Umbilical cord (tissue), 2 donors: ENCODE measurements around the gene LRRC32. TPM values are rescaled to one million over a fixed set of nuclear protein-coding genes. Genes with fewer than 3 reads are reported as not detected.
"Not testable (repeated sequence)": the region's sequence is repeated elsewhere in the genome, so short reads cannot be mapped to it uniquely, and the experiment has no call there.

Source experiments
- DNase-seq: peaks from one replicate; pipeline ENCODE4 v3.0.0-alpha.2; 2015; ENCODE audit warnings: low spot score
- total RNA-seq: library from RNA; depleted of rRNA; stranded (reverse); fragments of >200 nt; gene quantifications from one replicate; pipeline ENCODE4 v1.2.3, GENCODE V29; 2014; ENCODE audit warnings: low replicate concordance; ENCODE audit not compliant: insufficient read depth

The LRRC32 gene
- total RNA-seq, 1 donor from 2014 or later, result 47.2 TPM

DNA sequence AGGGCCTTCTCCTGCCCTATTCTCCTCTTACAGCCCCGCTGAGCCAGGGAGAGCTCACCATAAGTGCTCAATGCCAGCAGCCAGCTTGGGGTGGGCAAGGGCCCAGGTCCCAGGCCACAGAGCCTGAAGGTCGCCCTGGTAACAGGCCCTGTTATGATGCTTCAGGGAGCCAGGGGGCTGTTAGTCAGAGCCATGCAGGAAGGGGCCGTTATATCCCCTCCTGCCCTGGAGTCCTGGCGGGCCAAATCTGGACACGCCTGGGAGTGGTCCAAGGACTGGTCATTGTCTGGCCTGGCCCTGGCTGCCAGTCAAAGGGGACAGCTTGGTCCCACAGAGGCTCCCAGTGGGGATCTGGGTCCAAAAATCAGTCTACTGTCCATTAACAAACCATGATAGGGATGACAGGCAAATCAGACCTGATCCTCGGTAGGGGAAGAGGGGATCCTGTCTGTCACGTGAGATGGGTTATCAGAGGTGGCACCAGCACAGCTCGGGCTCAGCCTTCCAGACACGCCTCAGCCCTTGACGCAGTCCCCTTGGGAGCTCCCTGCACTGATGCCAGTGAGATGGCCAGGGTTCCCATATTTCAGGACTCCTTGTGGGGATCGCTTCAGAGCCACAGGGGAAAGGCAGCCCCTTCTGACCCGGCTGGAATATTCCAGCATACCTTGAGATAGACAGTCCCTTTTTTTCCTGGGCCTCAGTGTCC is 55.9 kb downstream of the LRRC32 start:
- no peak for DNase-seq

DNA sequence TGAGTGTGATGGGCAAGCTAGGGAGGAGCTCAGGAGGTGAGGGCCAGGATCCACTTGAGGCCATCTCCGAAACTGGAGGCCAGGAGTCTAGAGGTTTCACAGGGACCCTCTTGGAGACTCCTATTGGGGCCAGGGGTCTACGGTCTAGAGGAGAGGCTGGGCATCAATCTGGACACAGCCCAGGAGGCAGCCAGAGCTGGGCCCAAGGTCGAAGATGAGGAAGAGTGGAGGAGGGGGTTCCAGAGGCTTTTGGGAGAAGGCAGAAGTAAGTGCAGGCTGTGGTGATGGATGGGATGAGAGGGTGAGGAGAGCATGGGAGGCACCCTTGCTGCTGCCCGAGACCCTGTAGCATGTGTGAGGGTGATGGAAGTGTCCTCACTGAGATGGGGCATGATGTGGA is 56.6 kb downstream of the LRRC32 start:
- DNase-seq, result no peak

DNA sequence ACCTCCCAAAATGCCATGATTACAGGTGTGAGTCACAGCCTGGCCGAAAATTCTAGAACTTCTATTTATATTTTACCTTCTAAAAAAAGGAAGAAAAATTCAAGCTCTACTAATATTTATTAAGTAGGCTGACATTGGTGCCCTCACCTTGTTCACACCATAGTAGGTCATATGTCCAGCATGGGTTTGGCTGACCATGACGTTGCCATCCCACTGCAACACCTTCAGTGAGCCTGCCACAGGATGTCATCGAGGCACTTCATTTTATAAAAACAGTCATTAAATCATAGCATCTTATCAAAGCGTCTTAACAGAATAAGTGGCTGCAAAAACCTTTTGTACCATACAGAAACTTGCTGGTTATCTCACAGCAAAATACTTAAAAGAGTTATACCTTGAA is 58.3 kb downstream of the LRRC32 start:
- no peak for DNase-seq

DNA sequence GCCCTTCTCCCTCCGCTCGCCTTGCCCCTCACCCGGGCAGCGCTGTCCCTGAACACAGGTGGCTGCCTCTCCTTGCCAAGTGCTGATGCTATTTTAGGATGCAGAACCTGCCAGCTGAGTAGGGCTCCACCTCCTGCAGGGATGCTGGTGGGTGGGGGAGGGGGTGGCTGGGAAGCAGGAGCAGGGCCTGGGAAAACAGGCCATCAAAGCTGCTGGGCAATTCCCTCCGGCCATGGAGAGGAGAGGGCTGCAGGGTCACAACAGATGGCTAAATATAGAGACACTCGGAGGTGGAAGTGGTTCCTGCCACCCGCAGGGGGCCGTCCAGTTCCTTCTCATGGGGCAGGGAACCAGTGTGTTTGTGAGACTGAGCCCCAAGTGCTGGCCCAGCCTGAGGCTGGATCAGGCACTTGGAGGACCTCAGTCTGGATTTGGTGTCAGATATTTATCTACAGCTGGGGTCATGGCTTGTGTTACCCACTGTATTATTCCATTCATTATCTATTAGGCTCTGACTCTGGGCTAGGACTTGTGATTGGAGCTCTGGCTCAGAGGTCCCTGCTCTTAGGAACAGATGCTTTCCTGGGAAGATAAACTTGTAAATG is 59.6 kb downstream of the LRRC32 start:
- DNase-seq, result no peak

DNA sequence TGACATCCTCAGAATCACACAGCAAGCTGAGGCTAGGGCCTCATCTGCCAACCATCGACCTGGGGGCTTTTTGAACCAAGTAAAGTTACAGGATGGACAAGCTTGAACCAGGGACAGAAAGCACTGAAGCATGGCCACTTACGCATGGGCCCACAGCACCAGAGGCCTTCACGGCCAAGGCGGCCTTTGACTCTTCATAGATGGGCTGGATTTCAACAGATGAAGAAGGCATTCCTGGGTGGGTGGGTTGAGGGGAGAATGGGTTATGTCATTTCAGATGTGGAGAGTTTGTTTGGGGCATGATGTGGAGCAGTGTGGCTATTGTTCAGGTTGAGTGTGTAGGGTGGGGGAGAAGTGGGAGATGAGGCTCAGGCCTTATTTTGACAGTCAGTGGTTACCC is 60.2 kb downstream of the LRRC32 start:
- no peak for DNase-seq

DNA sequence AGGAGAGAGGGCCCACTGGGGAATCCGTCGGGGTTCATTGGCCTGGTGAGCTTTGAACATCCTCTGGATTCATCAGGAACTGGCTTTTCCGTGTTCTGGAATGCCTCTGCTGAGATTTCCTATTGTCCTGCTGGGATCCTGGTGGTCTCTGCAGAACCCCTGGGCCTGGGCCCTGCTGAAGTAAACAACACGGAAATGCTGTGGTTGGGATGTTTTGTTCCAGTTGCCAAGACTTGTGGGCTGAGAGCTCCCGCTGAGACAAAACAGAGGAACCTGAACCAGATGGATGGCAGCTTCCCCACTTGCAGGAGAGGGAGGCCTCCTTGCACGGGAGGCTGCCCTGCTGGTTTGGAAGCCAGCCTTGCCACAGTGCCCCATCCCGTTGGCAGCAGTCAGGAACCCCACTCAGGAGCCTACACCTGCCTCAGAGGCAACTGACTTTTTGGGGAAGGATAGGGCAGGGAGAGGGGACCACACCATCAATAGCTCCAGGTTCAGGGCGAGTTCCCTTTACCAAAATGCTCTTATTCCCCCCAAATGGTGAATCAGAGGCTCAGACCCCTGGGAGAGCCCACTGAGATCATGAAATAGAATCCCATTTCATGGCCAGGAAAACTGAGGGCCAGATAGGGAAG is 60.7 kb downstream of the LRRC32 start:
- no peak for DNase-seq

DNA sequence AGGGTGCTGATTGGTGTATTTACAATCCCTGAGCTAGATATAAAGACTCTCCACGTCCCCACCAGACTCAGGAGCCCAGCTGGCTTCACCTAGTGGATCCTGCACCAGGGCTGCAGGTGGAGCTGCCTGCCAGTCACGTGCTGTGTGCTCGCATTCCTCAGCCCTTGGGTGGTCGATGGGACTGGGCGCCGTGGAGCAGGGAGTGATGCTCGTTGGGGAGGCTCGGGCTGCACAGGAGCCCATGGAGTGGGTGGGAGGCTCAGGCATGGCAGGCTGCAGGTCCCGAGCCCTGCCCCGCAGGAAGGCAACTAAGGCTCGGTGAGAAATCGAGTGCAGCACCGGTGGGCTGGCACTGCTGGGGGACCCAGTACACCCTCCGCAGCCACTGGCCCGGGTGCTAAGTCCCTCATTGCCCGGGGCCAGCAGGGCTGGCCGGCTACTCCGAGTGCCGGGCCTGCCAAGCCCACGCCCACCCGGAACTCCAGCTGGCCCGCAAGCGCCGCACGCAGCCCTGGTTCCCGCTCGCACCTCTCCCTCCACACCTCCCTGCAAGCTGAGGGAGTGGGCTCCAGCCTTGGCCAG is 61.6 kb downstream of the LRRC32 start:
- DNase-seq, result not testable (repeated sequence)

DNA sequence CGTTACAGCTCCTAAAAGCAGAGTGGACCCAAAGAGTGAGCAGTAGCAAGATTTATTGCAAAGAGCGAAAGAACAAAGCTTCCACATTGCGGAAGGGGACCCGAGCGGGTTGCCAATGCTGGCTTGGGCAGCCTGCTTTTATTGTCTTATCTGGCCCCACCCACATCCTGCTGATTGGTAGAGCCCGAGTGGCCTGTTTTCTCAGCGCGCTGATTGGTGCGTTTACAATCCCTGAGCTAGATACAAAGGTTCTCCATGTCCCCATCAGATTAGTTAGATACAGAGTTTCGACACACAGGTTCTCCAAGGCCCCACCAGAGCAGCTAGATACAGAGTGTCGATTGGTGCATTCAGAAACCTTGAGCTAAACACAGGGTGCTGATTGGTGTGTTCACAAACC is 62.3 kb downstream of the LRRC32 start:
- DNase-seq, result not testable (repeated sequence)

Other genes starting within 250 kb of the LRRC32 start
- 21.9 TPM for gene EMSY, start 225.7 kb downstream of the LRRC32 start, total RNA-seq
- 13.5 TPM for gene TSKU, start 112.6 kb upstream of the LRRC32 start, total RNA-seq
- gene ACER3, start 190.2 kb upstream of the LRRC32 start, total RNA-seq, result 16.1 TPM